ENCODE results near the gene TM2D1.

GRCh38 chr1:61756773-61757172 is 31.8 kb upstream of the TM2D1 start:
- TF ChIP-seq POLR2AphosphoS2 (conservative IDR thresholded peaks at IDR 0.05; ENCODE audit: low read length) = no peak
- no peak for TF ChIP-seq POLR2A (IDR thresholded peaks at IDR 0.05; ENCODE audit: low read length)
- TF ChIP-seq CTCF (IDR thresholded peaks at IDR 0.05) = no peak
- TF ChIP-seq EP300 (IDR thresholded peaks at IDR 0.05) = no peak
- TF ChIP-seq NPAS2 (CRISPR knock-in tag; IDR thresholded peaks at IDR 0.05; ENCODE audit: borderline replicate concordance) = no peak
- TF ChIP-seq, protein P1, sequence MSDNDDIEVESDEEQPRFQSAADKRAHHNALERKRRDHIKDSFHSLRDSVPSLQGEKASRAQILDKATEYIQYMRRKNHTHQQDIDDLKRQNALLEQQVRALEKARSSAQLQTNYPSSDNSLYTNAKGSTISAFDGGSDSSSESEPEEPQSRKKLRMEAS (IDR thresholded peaks at IDR 0.05) = no peak
- TF ChIP-seq SMC3 (IDR thresholded peaks at IDR 0.05) = no peak
- TF ChIP-seq NFE2L2 (conservative IDR thresholded peaks at IDR 0.05; ENCODE audit: low read length) = no peak
- no peak for TF ChIP-seq RNF2 (IDR thresholded peaks at IDR 0.05; ENCODE audit: borderline replicate concordance, low read depth)
- no peak for TF ChIP-seq CEBPB (IDR thresholded peaks at IDR 0.05)
- no peak for TF ChIP-seq CHD4 (IDR thresholded peaks at IDR 0.05; ENCODE audit: borderline replicate concordance)
- no peak for TF ChIP-seq RFX5 (IDR thresholded peaks at IDR 0.05)
- TF ChIP-seq MAFK (IDR thresholded peaks at IDR 0.05; ENCODE audit: partially characterized antibody) = no peak
- TF ChIP-seq REST (IDR thresholded peaks at IDR 0.05) = no peak

Data from A549 (cell line).